ENCODE measurements around the gene KDM4C.

Gene KDM4C

DNA sequence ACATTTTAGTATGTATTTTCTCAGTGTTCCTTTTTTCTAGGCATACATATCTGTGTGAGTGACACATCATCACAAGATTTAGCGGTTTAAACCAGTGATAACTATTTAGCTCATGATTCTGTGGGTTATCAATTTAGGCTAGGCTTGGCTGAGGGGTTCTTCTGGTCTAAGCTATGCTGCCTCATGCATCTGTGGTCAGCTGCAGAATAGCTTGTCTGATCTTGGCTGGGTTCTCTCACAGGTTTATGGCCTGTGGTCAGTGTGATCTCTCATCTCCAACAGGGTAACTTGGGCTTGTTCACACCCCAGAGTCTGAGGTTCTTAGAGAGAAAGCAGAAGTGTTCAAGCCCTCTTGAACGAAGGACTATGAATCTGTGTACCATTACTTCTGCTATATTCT, 363.3 kb downstream of the KDM4C start:
- Histone ChIP-seq H3K9ac (ENCODE audit: low read depth in 1 of 2, low read length in 2 of 2) (no peak overlapping the region), H3K9me3 (ENCODE audit: control insufficient read depth in 2 of 2, low read length in 2 of 2) (no peaks in the 10 kb centered on the region), H3K27ac (ENCODE audit: low read depth in 2 of 2, low read length in 2 of 2) (peak overlapping the region; percentile 3 to 62), H3K36me3 (ENCODE audit: control insufficient read depth in 2 of 2, insufficient read depth in 2 of 2, low read length in 2 of 2) (peaks cover 5 to 9% of the 10 kb centered on the region in 2 donors), H3K4me3 (ENCODE audit: low read length in 2 of 2) (no peak overlapping the region), H3K27me3 (ENCODE audit: control insufficient read depth in 2 of 2, insufficient read depth in 2 of 2, low read length in 2 of 2) (no peaks in the 10 kb centered on the region), H3K4me1 (ENCODE audit: control insufficient read depth in 2 of 2, insufficient read depth in 2 of 2, low read length in 2 of 2) (peaks cover 0 to 7% of the 10 kb centered on the region in 2 donors)

DNA sequence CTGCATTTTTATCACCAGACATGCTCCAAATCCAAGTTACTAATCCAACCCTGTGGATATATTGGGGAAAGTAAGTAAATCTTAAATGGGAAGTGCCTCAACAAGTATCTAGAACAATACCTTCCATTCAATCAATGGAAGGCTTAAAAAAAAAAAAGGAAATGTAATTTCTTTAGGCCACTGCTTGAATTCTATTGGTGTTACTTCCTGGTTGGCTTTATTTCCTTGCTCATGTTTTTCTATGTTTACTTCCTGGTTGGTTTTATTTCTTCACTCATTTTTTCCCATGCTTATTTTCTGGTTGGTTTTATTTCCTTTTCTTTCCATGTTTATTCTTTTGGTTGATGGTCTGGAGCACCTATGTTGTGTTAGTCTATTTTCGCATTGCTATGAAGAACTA, 363.9 kb downstream of the KDM4C start:
- no peaks in the 10 kb centered on the region for H3K9me3 ChIP-seq (ENCODE audit: control insufficient read depth in 2 of 2, low read length in 2 of 2)
- peaks cover 2 to 9% of the 10 kb centered on the region in 2 donors for H3K36me3 ChIP-seq (ENCODE audit: control insufficient read depth in 2 of 2, insufficient read depth in 2 of 2, low read length in 2 of 2)
- peaks cover 0 to 7% of the 10 kb centered on the region in 2 donors for H3K4me1 ChIP-seq (ENCODE audit: control insufficient read depth in 2 of 2, insufficient read depth in 2 of 2, low read length in 2 of 2)
- peak overlapping the region; percentile 11 to 62 for H3K27ac ChIP-seq (ENCODE audit: low read depth in 2 of 2, low read length in 2 of 2)
- H3K4me3 ChIP-seq (ENCODE audit: low read length in 2 of 2): no peak overlapping the region
- no peak overlapping the region for H3K9ac ChIP-seq (ENCODE audit: low read depth in 1 of 2, low read length in 2 of 2)
- H3K27me3 ChIP-seq (ENCODE audit: control insufficient read depth in 2 of 2, insufficient read depth in 2 of 2, low read length in 2 of 2): no peaks in the 10 kb centered on the region

DNA sequence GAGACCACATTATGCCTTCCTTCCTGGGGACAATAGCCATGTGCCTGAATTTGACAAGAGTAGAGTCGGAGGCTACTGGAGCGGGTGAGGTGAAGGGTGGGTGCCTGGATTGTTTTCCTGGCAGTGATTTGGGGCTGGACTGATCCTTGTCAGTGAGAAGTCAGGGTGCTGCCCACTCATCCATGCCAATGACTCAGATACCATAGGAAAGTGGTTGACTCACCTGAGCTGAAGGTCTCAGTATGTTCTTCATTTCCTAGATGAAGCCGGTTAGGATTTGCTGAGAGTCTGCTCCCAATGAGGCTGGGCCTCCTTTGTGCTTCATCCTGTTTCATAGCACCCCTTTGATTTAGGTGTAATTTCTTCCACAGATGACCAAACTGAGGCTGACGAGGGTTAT, 366.0 kb downstream of the KDM4C start:
- Histone ChIP-seq H3K27me3 (ENCODE audit: control insufficient read depth in 2 of 2, insufficient read depth in 2 of 2, low read length in 2 of 2) (no peaks in the 10 kb centered on the region), H3K36me3 (ENCODE audit: control insufficient read depth in 2 of 2, insufficient read depth in 2 of 2, low read length in 2 of 2) (peaks cover 9 to 13% of the 10 kb centered on the region in 2 donors), H3K4me1 (ENCODE audit: control insufficient read depth in 2 of 2, insufficient read depth in 2 of 2, low read length in 2 of 2) (peaks cover 0 to 7% of the 10 kb centered on the region in 2 donors), H3K27ac (ENCODE audit: low read depth in 2 of 2, low read length in 2 of 2) (no peak overlapping the region), H3K9me3 (ENCODE audit: control insufficient read depth in 2 of 2, low read length in 2 of 2) (no peaks in the 10 kb centered on the region), H3K9ac (ENCODE audit: low read depth in 1 of 2, low read length in 2 of 2) (no peak overlapping the region), H3K4me3 (ENCODE audit: low read length in 2 of 2) (no peak overlapping the region)

DNA sequence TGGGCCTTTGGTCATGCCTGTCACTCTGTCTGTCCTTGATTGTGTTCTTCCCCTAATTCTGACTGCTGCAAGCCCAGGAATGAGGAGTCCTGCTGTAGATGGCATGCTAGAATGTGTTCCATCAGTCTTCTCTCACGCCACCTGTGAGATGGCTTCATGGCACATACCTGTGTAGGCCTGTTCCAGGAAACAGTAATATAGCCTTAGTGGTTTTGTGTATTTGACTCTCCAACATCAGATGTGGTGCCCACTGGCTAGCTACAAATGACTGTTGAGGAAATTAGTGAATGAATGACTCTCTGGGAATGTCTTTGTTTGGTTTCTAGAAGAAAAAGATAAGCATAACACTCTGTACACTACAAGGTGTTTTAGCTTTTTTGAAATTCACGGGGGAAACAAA, 367.5 kb downstream of the KDM4C start:
- Histone ChIP-seq H3K27me3 (ENCODE audit: control insufficient read depth in 2 of 2, insufficient read depth in 2 of 2, low read length in 2 of 2) (no peaks in the 10 kb centered on the region), H3K36me3 (ENCODE audit: control insufficient read depth in 2 of 2, insufficient read depth in 2 of 2, low read length in 2 of 2) (peaks cover 14 to 26% of the 10 kb centered on the region in 2 donors), H3K27ac (ENCODE audit: low read depth in 2 of 2, low read length in 2 of 2) (no peak overlapping the region)

DNA sequence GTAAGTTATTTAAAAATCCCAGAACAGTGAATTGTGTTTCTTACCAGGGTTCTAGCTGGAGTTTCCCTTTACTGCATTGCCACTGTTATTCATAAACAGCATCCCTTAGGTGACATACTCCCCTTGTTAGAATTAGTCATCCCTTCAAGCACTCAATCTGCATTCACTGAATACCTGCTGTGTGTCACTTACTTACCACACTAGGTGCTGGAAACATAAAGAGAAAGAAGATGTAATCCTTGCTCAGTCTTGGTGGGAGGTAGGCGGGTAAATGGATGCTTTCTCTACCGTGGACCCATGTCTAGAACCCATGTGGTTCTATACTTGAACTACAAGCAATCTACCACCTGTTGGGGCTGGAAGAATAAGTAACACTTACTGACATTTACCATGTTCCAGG, 371.6 kb downstream of the KDM4C start:
- H3K4me3 ChIP-seq (ENCODE audit: low read length in 2 of 2): no peak overlapping the region

More for the DNA sequence above, 367.5 kb downstream of the KDM4C start:
- Histone ChIP-seq H3K4me3 (ENCODE audit: low read length in 2 of 2) (no peak overlapping the region), H3K4me1 (ENCODE audit: control insufficient read depth in 2 of 2, insufficient read depth in 2 of 2, low read length in 2 of 2) (peaks cover 0 to 7% of the 10 kb centered on the region in 2 donors), H3K9ac (ENCODE audit: low read depth in 1 of 2, low read length in 2 of 2) (no peak overlapping the region), H3K9me3 (ENCODE audit: control insufficient read depth in 2 of 2, low read length in 2 of 2) (no peaks in the 10 kb centered on the region)

DNA sequence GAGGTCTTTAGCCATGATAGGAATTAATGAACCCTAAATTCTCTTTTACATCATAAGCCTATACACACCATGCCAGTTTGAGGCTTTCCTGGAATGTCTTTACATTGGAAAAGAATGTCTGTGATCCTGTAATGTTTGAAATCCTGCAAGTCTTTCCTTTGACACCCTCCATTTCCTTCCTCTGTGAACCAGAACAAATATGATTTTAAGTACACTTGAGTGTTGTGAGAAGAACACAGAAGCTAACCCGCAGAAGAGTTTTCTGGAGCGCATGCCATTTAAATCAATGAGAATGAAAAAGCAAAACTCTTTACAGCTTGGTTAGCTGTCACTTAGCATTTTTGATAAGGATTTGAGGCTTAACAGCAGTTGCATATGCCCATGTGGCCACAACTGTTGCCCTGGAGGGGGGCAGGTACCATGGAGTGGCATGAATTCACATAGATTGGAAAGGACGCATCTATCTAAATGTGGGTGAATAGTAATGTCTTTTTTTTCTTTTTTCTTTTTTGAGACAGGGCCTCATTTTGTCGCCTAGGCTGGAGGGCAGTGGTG, 372.6 kb downstream of the KDM4C start:
- no peak overlapping the region for H3K4me3 ChIP-seq (ENCODE audit: low read length in 2 of 2)
- no peak overlapping the region for H3K27ac ChIP-seq (ENCODE audit: low read depth in 2 of 2, low read length in 2 of 2)
- H3K36me3 ChIP-seq (ENCODE audit: control insufficient read depth in 2 of 2, insufficient read depth in 2 of 2, low read length in 2 of 2): peaks cover 20 to 26% of the 10 kb centered on the region in 2 donors
- no peak overlapping the region for H3K9ac ChIP-seq (ENCODE audit: low read depth in 1 of 2, low read length in 2 of 2)
- no peaks in the 10 kb centered on the region for H3K27me3 ChIP-seq (ENCODE audit: control insufficient read depth in 2 of 2, insufficient read depth in 2 of 2, low read length in 2 of 2)
- no peaks in the 10 kb centered on the region for H3K9me3 ChIP-seq (ENCODE audit: control insufficient read depth in 2 of 2, low read length in 2 of 2)
- H3K4me1 ChIP-seq (ENCODE audit: control insufficient read depth in 2 of 2, insufficient read depth in 2 of 2, low read length in 2 of 2): no peaks in the 10 kb centered on the region

More for the DNA sequence above, 371.6 kb downstream of the KDM4C start:
- no peaks in the 10 kb centered on the region for H3K4me1 ChIP-seq (ENCODE audit: control insufficient read depth in 2 of 2, insufficient read depth in 2 of 2, low read length in 2 of 2)
- no peak overlapping the region for H3K27ac ChIP-seq (ENCODE audit: low read depth in 2 of 2, low read length in 2 of 2)
- H3K36me3 ChIP-seq (ENCODE audit: control insufficient read depth in 2 of 2, insufficient read depth in 2 of 2, low read length in 2 of 2): peaks cover 14 to 25% of the 10 kb centered on the region in 2 donors
- H3K27me3 ChIP-seq (ENCODE audit: control insufficient read depth in 2 of 2, insufficient read depth in 2 of 2, low read length in 2 of 2): no peaks in the 10 kb centered on the region
- H3K9ac ChIP-seq (ENCODE audit: low read depth in 1 of 2, low read length in 2 of 2): no peak overlapping the region
- H3K9me3 ChIP-seq (ENCODE audit: control insufficient read depth in 2 of 2, low read length in 2 of 2): no peaks in the 10 kb centered on the region

DNA sequence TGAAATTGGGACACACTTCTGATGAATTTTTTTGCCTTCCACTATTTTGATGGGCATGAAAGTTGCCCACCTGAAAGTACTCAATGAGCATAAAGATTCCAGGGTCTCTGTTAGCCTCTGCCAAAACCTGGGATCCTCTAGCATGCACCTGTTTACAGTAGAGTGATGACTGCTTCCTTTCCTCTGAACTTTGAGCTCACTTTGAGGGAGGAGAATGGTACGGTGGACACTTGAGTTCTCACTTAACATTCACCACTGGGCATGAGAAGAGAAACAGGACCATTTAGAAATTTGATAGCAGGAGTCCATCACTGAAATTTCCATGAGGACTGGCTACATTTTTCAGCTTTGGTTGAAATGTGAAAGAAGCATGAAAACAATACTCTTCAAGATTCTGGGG, 374.8 kb downstream of the KDM4C start:
- no peak overlapping the region for H3K27ac ChIP-seq (ENCODE audit: low read depth in 2 of 2, low read length in 2 of 2)
- no peak overlapping the region for H3K4me3 ChIP-seq (ENCODE audit: low read length in 2 of 2)
- no peaks in the 10 kb centered on the region for H3K4me1 ChIP-seq (ENCODE audit: control insufficient read depth in 2 of 2, insufficient read depth in 2 of 2, low read length in 2 of 2)
- H3K9ac ChIP-seq (ENCODE audit: low read depth in 1 of 2, low read length in 2 of 2): no peak overlapping the region
- H3K36me3 ChIP-seq (ENCODE audit: control insufficient read depth in 2 of 2, insufficient read depth in 2 of 2, low read length in 2 of 2): peaks cover 20 to 30% of the 10 kb centered on the region in 2 donors
- no peaks in the 10 kb centered on the region for H3K27me3 ChIP-seq (ENCODE audit: control insufficient read depth in 2 of 2, insufficient read depth in 2 of 2, low read length in 2 of 2)
- no peaks in the 10 kb centered on the region for H3K9me3 ChIP-seq (ENCODE audit: control insufficient read depth in 2 of 2, low read length in 2 of 2)

DNA sequence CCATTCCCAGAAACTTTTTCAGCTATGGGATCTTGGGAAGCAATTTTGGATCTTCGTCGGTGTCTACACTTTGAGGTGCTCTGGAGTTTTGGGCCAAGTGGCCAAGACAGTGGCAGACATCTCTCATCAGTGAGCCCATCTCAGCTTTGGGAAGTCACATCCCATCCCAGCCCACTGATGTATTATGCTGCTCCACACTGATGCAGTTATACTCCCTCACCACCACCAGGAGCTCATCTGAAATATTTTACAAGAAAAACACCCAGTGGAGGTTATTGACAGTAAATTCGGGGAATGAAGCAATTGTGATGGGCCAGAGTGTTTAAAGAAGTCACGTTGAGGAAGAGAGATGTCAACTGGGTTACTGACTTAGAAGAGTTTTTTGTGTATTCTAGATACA, 378.0 kb downstream of the KDM4C start:
- Histone ChIP-seq H3K4me1 (ENCODE audit: control insufficient read depth in 2 of 2, insufficient read depth in 2 of 2, low read length in 2 of 2) (no peaks in the 10 kb centered on the region), H3K36me3 (ENCODE audit: control insufficient read depth in 2 of 2, insufficient read depth in 2 of 2, low read length in 2 of 2) (peaks cover 7 to 11% of the 10 kb centered on the region in 2 donors), H3K9ac (ENCODE audit: low read depth in 1 of 2, low read length in 2 of 2) (no peak overlapping the region), H3K9me3 (ENCODE audit: control insufficient read depth in 2 of 2, low read length in 2 of 2) (no peaks in the 10 kb centered on the region), H3K27me3 (ENCODE audit: control insufficient read depth in 2 of 2, insufficient read depth in 2 of 2, low read length in 2 of 2) (no peaks in the 10 kb centered on the region), H3K27ac (ENCODE audit: low read depth in 2 of 2, low read length in 2 of 2) (no peak overlapping the region), H3K4me3 (ENCODE audit: low read length in 2 of 2) (no peak overlapping the region)

DNA sequence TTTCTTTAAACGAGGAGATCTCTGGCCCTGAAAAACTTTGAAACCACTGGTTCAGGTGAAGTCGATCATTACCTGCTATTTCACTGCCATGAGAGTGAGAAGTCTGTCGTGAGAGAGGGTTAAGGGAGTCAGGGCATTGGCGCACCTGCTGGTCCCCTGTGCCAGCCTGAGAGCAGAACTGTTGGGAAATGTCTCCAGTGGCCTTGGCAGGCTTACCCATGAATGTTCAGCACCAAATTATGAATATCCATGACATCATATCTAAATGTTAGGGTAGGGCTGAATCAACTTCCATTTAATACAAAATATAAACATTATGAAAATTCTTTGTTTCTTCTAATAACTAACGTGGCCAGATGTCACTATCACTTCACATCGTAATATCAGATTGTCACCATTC, 379.3 kb downstream of the KDM4C start:
- Histone ChIP-seq H3K36me3 (ENCODE audit: control insufficient read depth in 2 of 2, insufficient read depth in 2 of 2, low read length in 2 of 2) (peaks cover 7 to 11% of the 10 kb centered on the region in 2 donors), H3K4me3 (ENCODE audit: low read length in 2 of 2) (no peak overlapping the region), H3K9me3 (ENCODE audit: control insufficient read depth in 2 of 2, low read length in 2 of 2) (no peaks in the 10 kb centered on the region), H3K4me1 (ENCODE audit: control insufficient read depth in 2 of 2, insufficient read depth in 2 of 2, low read length in 2 of 2) (no peaks in the 10 kb centered on the region), H3K27me3 (ENCODE audit: control insufficient read depth in 2 of 2, insufficient read depth in 2 of 2, low read length in 2 of 2) (no peaks in the 10 kb centered on the region), H3K27ac (ENCODE audit: low read depth in 2 of 2, low read length in 2 of 2) (no peak overlapping the region), H3K9ac (ENCODE audit: low read depth in 1 of 2, low read length in 2 of 2) (no peak overlapping the region)

DNA sequence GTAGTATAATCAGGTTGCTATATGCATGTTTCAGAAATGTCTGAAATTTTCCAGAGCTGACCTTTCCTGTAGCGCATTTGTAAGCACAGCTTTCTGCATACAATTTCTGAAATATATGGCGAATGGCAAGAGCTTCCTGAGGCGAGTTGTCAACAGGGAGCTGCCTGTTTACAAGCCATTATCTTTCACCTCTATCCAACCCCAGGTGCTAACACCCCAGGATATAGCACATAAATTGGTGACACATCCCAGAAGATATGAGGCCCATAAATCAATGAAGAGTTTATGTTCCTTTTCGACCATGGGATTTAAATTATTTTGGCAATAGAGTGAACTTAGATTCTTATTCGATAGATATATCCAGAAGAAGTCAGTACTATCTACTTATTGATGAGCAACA, 379.8 kb downstream of the KDM4C start:
- H3K9me3 ChIP-seq (ENCODE audit: control insufficient read depth in 2 of 2, low read length in 2 of 2): no peaks in the 10 kb centered on the region
- H3K9ac ChIP-seq (ENCODE audit: low read depth in 1 of 2, low read length in 2 of 2): no peak overlapping the region
- H3K4me1 ChIP-seq (ENCODE audit: control insufficient read depth in 2 of 2, insufficient read depth in 2 of 2, low read length in 2 of 2): no peaks in the 10 kb centered on the region
- H3K36me3 ChIP-seq (ENCODE audit: control insufficient read depth in 2 of 2, insufficient read depth in 2 of 2, low read length in 2 of 2): peaks cover 11% of the 10 kb centered on the region in 2 donors
- no peak overlapping the region for H3K27ac ChIP-seq (ENCODE audit: low read depth in 2 of 2, low read length in 2 of 2)
- no peak overlapping the region for H3K4me3 ChIP-seq (ENCODE audit: low read length in 2 of 2)
- H3K27me3 ChIP-seq (ENCODE audit: control insufficient read depth in 2 of 2, insufficient read depth in 2 of 2, low read length in 2 of 2): no peaks in the 10 kb centered on the region

DNA sequence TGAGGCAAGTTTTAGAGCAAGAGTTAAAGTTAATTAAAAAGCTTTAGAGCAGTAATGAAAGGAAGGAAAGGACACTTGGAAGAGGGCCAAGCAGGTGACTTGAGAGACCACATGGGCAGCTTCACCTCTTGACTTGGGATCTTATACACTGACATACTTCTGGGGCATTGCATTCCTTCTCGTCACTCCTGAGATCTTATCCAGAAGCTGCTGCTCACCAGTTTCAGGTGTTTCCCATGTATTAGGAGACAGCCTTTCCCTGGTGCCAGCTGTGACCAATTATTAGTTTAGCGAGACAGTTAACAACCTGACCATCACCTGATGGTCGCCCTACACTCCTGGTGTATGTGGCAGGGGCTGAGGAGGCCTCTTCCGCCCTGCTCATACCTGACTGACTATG, 382.1 kb downstream of the KDM4C start:
- H3K27ac ChIP-seq (ENCODE audit: low read depth in 2 of 2, low read length in 2 of 2): no peak overlapping the region
- no peak overlapping the region for H3K4me3 ChIP-seq (ENCODE audit: low read length in 2 of 2)
- H3K4me1 ChIP-seq (ENCODE audit: control insufficient read depth in 2 of 2, insufficient read depth in 2 of 2, low read length in 2 of 2): no peaks in the 10 kb centered on the region
- H3K27me3 ChIP-seq (ENCODE audit: control insufficient read depth in 2 of 2, insufficient read depth in 2 of 2, low read length in 2 of 2): no peaks in the 10 kb centered on the region
- no peak overlapping the region for H3K9ac ChIP-seq (ENCODE audit: low read depth in 1 of 2, low read length in 2 of 2)
- H3K36me3 ChIP-seq (ENCODE audit: control insufficient read depth in 2 of 2, insufficient read depth in 2 of 2, low read length in 2 of 2): peaks cover 5 to 11% of the 10 kb centered on the region in 2 donors
- H3K9me3 ChIP-seq (ENCODE audit: control insufficient read depth in 2 of 2, low read length in 2 of 2): no peaks in the 10 kb centered on the region

Data from mucosa of rectum (tissue), 2 donors.